HepG2 (cell line): ENCODE measurements around the gene TNS1. TPM values are rescaled to one million over a fixed set of nuclear protein-coding genes. Genes with fewer than 3 reads are reported as not detected.

ENCODE experiments used
- ATAC-seq: fragments of 200-7000 bp; cut with Tn5 transposase; 3 replicates; pipeline ENCODE4 v1.9.1; 2020; ENCODE audit warnings: mild to moderate bottlenecking, moderate library complexity
- BruUV-seq: library from RNA; stranded (reverse); fragments of 400-500 nt; replicated peaks from 2 replicates; lab custom pipeline; 2021; lab: Mats Ljungman, UMichigan
- CTCF ChIA-PET: fragments of 300-600 bp; formaldehyde crosslinking; extraction: SDS; loops from one replicate; lab custom pipeline; 2021; ENCODE audit warnings: low total read pairs, inconsistent platforms, low intra/inter-chr PET ratio; lab: Yijun Ruan, JAX
- POLR2A ChIA-PET: fragments of 350-600 bp; sonication (Branson Sonifier 250); formaldehyde crosslinking; loops from one replicate; lab custom pipeline; 2020; ENCODE audit warnings: antibody characterized with exemption, inconsistent platforms; lab: Yijun Ruan, JAX
- DNase-seq: peaks from one replicate; pipeline ENCODE4 v3.0.0-alpha.2; 2015; ENCODE audit warnings: low spot score
- FAIRE-seq: peaks from 3 replicates; lab custom pipeline; 2011; peaks lifted over from hg19 to GRCh38; lab: Jason Lieb, UNC
- H2AFZ ChIP-seq: one replicate; pipeline ENCODE4 v1.6.1; 2011; ENCODE audit warnings: low read length, inconsistent platforms
- H3K27ac ChIP-seq: fragments of 300-600 bp; 3 replicates; pipeline ENCODE4 v1.8.0; 2011; ENCODE audit warnings: mixed run types, mild to moderate bottlenecking, mixed read lengths, low read length, inconsistent platforms; ENCODE audit not compliant: insufficient read depth; ENCODE audit errors: extremely low read length
- H3K27me3 ChIP-seq, 2 experiments: fragments of 200-600 bp in 1 of 2; 2 replicates in 1 of 2; 3 replicates in 1 of 2; pipeline versions ENCODE4 v1.6.0 to v1.8.0; 2011; ENCODE audit warnings: low read length in 2 of 2, mild to moderate bottlenecking in 2 of 2, moderate library complexity in 2 of 2, inconsistent platforms in 1 of 2; ENCODE audit not compliant: insufficient read depth in 2 of 2, control insufficient read depth in 1 of 2
- H3K36me3 ChIP-seq, 2 experiments: fragments of 200-600 bp in 1 of 2; replicated peaks in 1 of 2; 2 replicates in 1 of 2; 3 replicates in 1 of 2; pipeline versions ENCODE4 v1.5.1 to v1.8.0; 2011; ENCODE audit warnings: low read length in 2 of 2, inconsistent platforms in 1 of 2; ENCODE audit not compliant: insufficient read depth in 2 of 2, control insufficient read depth in 1 of 2
- H3K4me1 ChIP-seq: 2 replicates; pipeline ENCODE4 v1.5.1; 2012; ENCODE audit warnings: low read length, inconsistent platforms; ENCODE audit not compliant: insufficient read depth
- H3K4me2 ChIP-seq: 2 replicates; pipeline ENCODE4 v1.6.0; 2011; ENCODE audit warnings: low read depth, low read length, inconsistent platforms
- H3K4me3 ChIP-seq, 3 experiments: fragments of 200-600 bp in 1 of 3; sonication (generic), shearing (Covaris generic) in 1 of 3; replicated peaks in 1 of 3; 2 replicates each; pipeline ENCODE4 v1.5.1; 2011 to 2016; ENCODE audit warnings: low read length in 3 of 3, inconsistent platforms in 2 of 3, low read depth in 2 of 3, mild to moderate bottlenecking in 2 of 3, control low read depth in 1 of 3, mixed read lengths in 1 of 3; ENCODE audit not compliant: insufficient read depth in 1 of 3
- H3K79me2 ChIP-seq: one replicate; pipeline ENCODE4 v1.6.1; 2011; ENCODE audit warnings: low read length, inconsistent platforms; ENCODE audit not compliant: insufficient read depth
- H3K9ac ChIP-seq: 2 replicates; pipeline ENCODE4 v1.6.0; 2011; ENCODE audit warnings: mild to moderate bottlenecking, low read depth, low read length, inconsistent platforms; ENCODE audit not compliant: insufficient read depth
- H3K9me3 ChIP-seq: 2 replicates; pipeline ENCODE4 v1.5.1; 2012; ENCODE audit warnings: mild to moderate bottlenecking, low read length
- H4K20me1 ChIP-seq: 2 replicates; pipeline ENCODE4 v1.6.0; 2011; ENCODE audit warnings: inconsistent platforms, mild to moderate bottlenecking, low read length, moderate library complexity; ENCODE audit not compliant: insufficient read depth
- CEBPB ChIP-seq: IDR thresholded peaks from 2 replicates; pipeline ENCODE4 v1.6.1; 2011; ENCODE audit warnings: low read depth, low read length, improper control_type of control experiment, borderline replicate concordance
- HES4 ChIP-seq: sonication (generic); formaldehyde crosslinking; IDR thresholded peaks from 2 replicates; pipeline ENCODE4 v1.9.0; 2021; ENCODE audit warnings: mild to moderate bottlenecking, missing genetic modification reagents, borderline replicate concordance
- HIC2 ChIP-seq: sonication (generic); formaldehyde crosslinking; IDR thresholded peaks from 2 replicates; pipeline ENCODE4 v1.9.0; 2022; ENCODE audit warnings: low read depth, missing genetic modification reagents
- NCOR1 ChIP-seq: fragments of 200-600 bp; sonication (generic); IDR thresholded peaks from 2 replicates; pipeline ENCODE4 v1.7.0; 2017; ENCODE audit warnings: antibody characterized with exemption, low read length, borderline replicate concordance
- NFRKB ChIP-seq: fragments of 450-650 bp; IDR thresholded peaks from 2 replicates; pipeline ENCODE4 v1.6.1; 2017
- RFX1 ChIP-seq: fragments of 450-650 bp; IDR thresholded peaks from 2 replicates; pipeline ENCODE4 v1.6.1; 2017
- RFXANK ChIP-seq: IDR thresholded peaks from 2 replicates; pipeline ENCODE4 v1.6.1; 2016
- THAP8 ChIP-seq: sonication (generic); formaldehyde crosslinking; IDR thresholded peaks from 2 replicates; pipeline ENCODE4 v1.5.1; 2020; ENCODE audit warnings: missing genetic modification reagents, mild to moderate bottlenecking, borderline replicate concordance
- TMF1 ChIP-seq: sonication (generic); formaldehyde crosslinking; IDR thresholded peaks from 2 replicates; pipeline ENCODE4 v1.8.1; 2022; ENCODE audit warnings: low read depth, missing genetic modification reagents
- ZNF138 ChIP-seq: sonication (generic); formaldehyde crosslinking; IDR thresholded peaks from 2 replicates; pipeline ENCODE4 v1.5.0; 2020; ENCODE audit warnings: mild to moderate bottlenecking, low read depth, missing genetic modification reagents
- ZNF235 ChIP-seq: sonication (generic); formaldehyde crosslinking; IDR thresholded peaks from 2 replicates; pipeline ENCODE4 v1.8.1; 2023; ENCODE audit warnings: mild to moderate bottlenecking, missing genetic modification reagents, borderline replicate concordance
- ZNF264 ChIP-seq: sonication (generic); formaldehyde crosslinking; IDR thresholded peaks from 2 replicates; pipeline ENCODE4 v1.4.0; 2020; ENCODE audit warnings: missing genetic modification reagents
- ZNF383 ChIP-seq: sonication (generic); formaldehyde crosslinking; IDR thresholded peaks from 2 replicates; pipeline ENCODE4 v1.4.0; 2020; ENCODE audit warnings: missing genetic modification reagents, mild to moderate bottlenecking, borderline replicate concordance
- ZNF556 ChIP-seq: sonication (generic); formaldehyde crosslinking; IDR thresholded peaks from 2 replicates; pipeline ENCODE4 v1.4.0; 2020; ENCODE audit warnings: mild to moderate bottlenecking, missing genetic modification reagents, borderline replicate concordance
- ZNF616 ChIP-seq: sonication (generic); formaldehyde crosslinking; IDR thresholded peaks from 2 replicates; pipeline ENCODE4 v1.5.0; 2020; ENCODE audit warnings: low read depth, mild to moderate bottlenecking, missing genetic modification reagents
- WGBS: methylation state at CpG from one replicate; pipeline ENCODE4 v1.1.6; 2017; ENCODE audit warnings: low lambda C conversion rate; 5-methylcytosine and 5-hydroxymethylcytosine counted together
- in situ Hi-C: cut with HindIII; loops from 2 replicates; pipeline ENCODE4 v1.10.0; 2017; ENCODE audit warnings: low pct_unique_long_range_greater_than_20kb; ENCODE audit not compliant: extremely low pct_ligation_motif_present
- intact Hi-C: fragments of 100-400 bp; cut with micrococcal nuclease; formaldehyde crosslinking; loops from one replicate; pipeline ENCODE4 v1.10.0; 2022; ENCODE audit not compliant: unreplicated experiment
- polyA plus RNA-seq, 8 experiments: library from polyadenylated mRNA; depleted of rRNA in 3 of 8; stranded (reverse) in 7 of 8; unstranded in 1 of 8; fragments of >200 nt; fragmentation: Illumina TruSeq in 4 of 8; extraction: Trizol in 4 of 8; gene quantifications; 2 replicates each; pipeline versions ENCODE4 v1.2.1 to v1.2.3, GENCODE V29; 2011 to 2016; ENCODE audit warnings: low read depth in 4 of 8, missing spikeins in 1 of 8, mixed read lengths in 1 of 8; ENCODE audit not compliant: insufficient read depth in 1 of 8
- total RNA-seq, 5 experiments: library from RNA; depleted of rRNA; stranded (reverse); fragments of >200 nt; fragmentation: Illumina TruSeq; extraction: Trizol; gene quantifications; 2 replicates each; pipeline ENCODE4 v1.2.3, GENCODE V29; 2016; ENCODE audit warnings: low read depth in 1 of 5
- TF ChIP-seq, protein P1 (sequence below): sonication (generic); formaldehyde crosslinking; IDR thresholded peaks from 2 replicates; pipeline ENCODE4 v1.4.0; 2020; ENCODE audit warnings: mild to moderate bottlenecking, missing genetic modification reagents
- TF ChIP-seq, protein P2 (sequence below): sonication (generic); formaldehyde crosslinking; IDR thresholded peaks from 2 replicates; pipeline ENCODE4 v1.5.0; 2020; ENCODE audit warnings: missing genetic modification reagents

TNS1 gene
- total and polyA plus RNA-seq, 2 of the 13 experiments (the other 11 are each of a cell fraction or from before 2014, with no cell fraction given) = 1.9 to 118 TPM

DNA sequence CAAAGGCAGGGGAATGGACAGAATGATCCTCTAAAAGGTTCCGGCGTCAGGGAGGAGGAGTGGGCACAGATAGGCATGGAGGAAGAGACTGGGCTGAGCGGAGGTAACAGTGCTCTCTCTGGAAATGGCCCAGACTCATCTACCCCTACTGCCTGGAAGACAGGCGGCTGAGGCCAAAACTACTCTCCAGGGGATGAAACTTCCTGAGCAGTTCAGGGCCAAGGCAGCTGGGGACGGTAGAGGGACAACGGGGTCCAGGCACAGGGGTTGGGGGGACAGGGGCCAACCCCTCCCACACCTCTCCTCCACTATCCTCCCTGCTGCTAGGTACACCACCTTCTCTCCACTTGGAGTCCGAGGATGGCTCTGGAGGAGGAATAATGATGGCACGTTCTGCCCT lies 94.3 kb downstream of the TNS1 start:
- H3K9ac ChIP-seq = no peak overlapping the region
- no peaks in the 10 kb centered on the region for H3K9me3 ChIP-seq
- WGBS = 88% methylated on average over 8 of the region's 8 CpGs
- no TSS peak for BruUV-seq
- TF ChIP-seq, protein P1, sequence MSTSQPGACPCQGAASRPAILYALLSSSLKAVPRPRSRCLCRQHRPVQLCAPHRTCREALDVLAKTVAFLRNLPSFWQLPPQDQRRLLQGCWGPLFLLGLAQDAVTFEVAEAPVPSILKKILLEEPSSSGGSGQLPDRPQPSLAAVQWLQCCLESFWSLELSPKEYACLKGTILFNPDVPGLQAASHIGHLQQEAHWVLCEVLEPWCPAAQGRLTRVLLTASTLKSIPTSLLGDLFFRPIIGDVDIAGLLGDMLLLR (CRISPR knock-in tag) = no peak
- TF ChIP-seq ZNF138 (no peak), HES4 (CRISPR knock-in tag) (0 out of 2 replicates have a peak, but pooled peaks have one; percentile 23)
- TF ChIP-seq, protein P2, sequence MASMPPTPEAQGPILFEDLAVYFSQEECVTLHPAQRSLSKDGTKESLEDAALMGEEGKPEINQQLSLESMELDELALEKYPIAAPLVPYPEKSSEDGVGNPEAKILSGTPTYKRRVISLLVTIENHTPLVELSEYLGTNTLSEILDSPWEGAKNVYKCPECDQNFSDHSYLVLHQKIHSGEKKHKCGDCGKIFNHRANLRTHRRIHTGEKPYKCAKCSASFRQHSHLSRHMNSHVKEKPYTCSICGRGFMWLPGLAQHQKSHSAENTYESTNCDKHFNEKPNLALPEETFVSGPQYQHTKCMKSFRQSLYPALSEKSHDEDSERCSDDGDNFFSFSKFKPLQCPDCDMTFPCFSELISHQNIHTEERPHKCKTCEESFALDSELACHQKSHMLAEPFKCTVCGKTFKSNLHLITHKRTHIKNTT (CRISPR knock-in tag) = no peak
- no peak overlapping the region for H3K4me3 ChIP-seq
- ChIA-PET POLR2A (no interaction called here), CTCF (interaction anchor here (1.5 kb wide), 1 partner anchor 19 kb away, joined by 5 read pairs; no protein-coding TSS in a partner anchor)
- H3K79me2 ChIP-seq = no peaks in the 10 kb centered on the region
- H3K4me1 ChIP-seq = peaks cover 84% of the 10 kb centered on the region
- no peak overlapping the region for H2AFZ ChIP-seq
- ATAC-seq = no peak
- DNase-seq = no peak
- H3K36me3 ChIP-seq = no peaks in the 10 kb centered on the region; a peak in 1 of 5 replicates
- H3K27me3 ChIP-seq = no peaks in the 10 kb centered on the region
- no peaks in the 10 kb centered on the region for H4K20me1 ChIP-seq
- in situ Hi-C loops = no loop called here
- no peak overlapping the region for H3K27ac ChIP-seq
- intact Hi-C loops = no loop called here
- FAIRE-seq = no peak
- no peak overlapping the region for H3K4me2 ChIP-seq

DNA sequence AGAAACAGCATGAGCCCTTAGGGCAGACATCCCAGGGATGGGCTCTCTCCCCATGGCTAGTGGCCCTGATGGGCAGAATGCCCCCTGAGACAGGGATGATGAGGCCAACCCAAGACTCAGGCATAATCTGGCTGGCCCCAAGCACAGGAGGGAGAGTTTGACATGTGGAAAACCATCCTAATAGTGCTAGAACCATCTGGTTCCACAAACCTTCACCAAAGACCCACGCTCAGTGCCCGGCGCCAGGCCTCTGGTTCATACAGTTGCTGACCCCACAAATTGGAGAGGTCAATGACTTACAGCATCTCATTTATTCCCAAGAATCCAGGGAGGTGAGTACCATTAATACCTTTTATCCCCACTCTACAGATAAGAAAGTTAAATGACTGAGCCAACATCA lies 95.5 kb downstream of the TNS1 start:
- no TSS peak for BruUV-seq
- Histone ChIP-seq H3K27me3 (no peaks in the 10 kb centered on the region), H3K9me3 (no peaks in the 10 kb centered on the region), H3K27ac (no peak overlapping the region), H2AFZ (no peak overlapping the region), H4K20me1 (no peaks in the 10 kb centered on the region), H3K4me2 (no peak overlapping the region), H3K9ac (no peak overlapping the region), H3K4me1 (peaks cover 82% of the 10 kb centered on the region), H3K79me2 (no peaks in the 10 kb centered on the region), H3K36me3 (no peaks in the 10 kb centered on the region; a peak in 1 of 5 replicates), H3K4me3 (no peak overlapping the region)
- WGBS = 93% methylated on average over 3 of the region's 3 CpGs
- FAIRE-seq = no peak
- no peak for ATAC-seq
- DNase-seq = no peak
- in situ Hi-C loops = no loop called here
- ChIA-PET CTCF (no interaction called here), POLR2A (no interaction called here)
- intact Hi-C loops = no loop called here
- TF ChIP-seq ZNF556 (CRISPR knock-in tag) (no peak), RFX1 (no peak), ZNF383 (CRISPR knock-in tag) (no peak), ZNF616 (no peak), THAP8 (CRISPR knock-in tag) (no peak), RFXANK (CRISPR knock-in tag) (no peak), NFRKB (no peak), NCOR1 (no peak), CEBPB (no peak), HIC2 (no peak), TMF1 (CRISPR knock-in tag) (no peak), ZNF235 (no peak), ZNF264 (CRISPR knock-in tag) (no peak)
